ENCODE data around the gene DNAJC9.
"Not testable (repeated sequence)": the region's sequence is repeated elsewhere in the genome, so short reads cannot be mapped to it uniquely, and the experiment has no call there.

DNA sequence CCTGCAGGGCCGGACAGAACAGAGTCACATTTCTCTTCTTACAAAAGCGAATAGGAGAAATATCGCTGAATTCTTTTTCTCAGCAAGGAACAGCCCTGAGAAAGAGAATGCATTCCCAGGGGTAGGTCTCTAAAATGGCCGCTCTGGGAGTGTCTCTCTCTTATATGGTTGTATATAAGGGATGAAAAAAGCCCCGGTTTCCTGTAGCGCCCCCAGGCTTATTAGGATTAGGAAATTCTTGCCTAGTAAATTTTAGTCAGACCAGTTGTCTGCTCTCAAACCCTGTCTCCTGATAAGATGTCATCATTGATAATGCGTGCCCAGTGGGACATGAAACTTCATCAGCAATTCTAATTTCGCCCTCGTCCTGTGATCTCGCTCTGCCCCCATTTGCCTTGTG is 11.6 kb upstream of the DNAJC9 start:
- TF ChIP-seq, protein P1, sequence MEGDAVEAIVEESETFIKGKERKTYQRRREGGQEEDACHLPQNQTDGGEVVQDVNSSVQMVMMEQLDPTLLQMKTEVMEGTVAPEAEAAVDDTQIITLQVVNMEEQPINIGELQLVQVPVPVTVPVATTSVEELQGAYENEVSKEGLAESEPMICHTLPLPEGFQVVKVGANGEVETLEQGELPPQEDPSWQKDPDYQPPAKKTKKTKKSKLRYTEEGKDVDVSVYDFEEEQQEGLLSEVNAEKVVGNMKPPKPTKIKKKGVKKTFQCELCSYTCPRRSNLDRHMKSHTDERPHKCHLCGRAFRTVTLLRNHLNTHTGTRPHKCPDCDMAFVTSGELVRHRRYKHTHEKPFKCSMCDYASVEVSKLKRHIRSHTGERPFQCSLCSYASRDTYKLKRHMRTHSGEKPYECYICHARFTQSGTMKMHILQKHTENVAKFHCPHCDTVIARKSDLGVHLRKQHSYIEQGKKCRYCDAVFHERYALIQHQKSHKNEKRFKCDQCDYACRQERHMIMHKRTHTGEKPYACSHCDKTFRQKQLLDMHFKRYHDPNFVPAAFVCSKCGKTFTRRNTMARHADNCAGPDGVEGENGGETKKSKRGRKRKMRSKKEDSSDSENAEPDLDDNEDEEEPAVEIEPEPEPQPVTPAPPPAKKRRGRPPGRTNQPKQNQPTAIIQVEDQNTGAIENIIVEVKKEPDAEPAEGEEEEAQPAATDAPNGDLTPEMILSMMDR (IDR thresholded peaks at IDR 0.05), result not testable (repeated sequence)
- TF ChIP-seq POLR2A (IDR thresholded peaks at IDR 0.05), result not testable (repeated sequence)
